Stimulated activated CD8-positive, alpha-beta memory T cell treated with anti-CD3 and anti-CD28 coated beads, Interleukin-7, amount 100 ng/mL, for 24 hours (primary cell): Measurements from ENCODE around the gene EFCAB13.

Experiments used
- DNase-seq: peaks from one replicate; pipeline ENCODE4 v3.0.0-alpha.2; 2020; ENCODE audit warnings: low read depth

EFCAB13 gene

DNA sequence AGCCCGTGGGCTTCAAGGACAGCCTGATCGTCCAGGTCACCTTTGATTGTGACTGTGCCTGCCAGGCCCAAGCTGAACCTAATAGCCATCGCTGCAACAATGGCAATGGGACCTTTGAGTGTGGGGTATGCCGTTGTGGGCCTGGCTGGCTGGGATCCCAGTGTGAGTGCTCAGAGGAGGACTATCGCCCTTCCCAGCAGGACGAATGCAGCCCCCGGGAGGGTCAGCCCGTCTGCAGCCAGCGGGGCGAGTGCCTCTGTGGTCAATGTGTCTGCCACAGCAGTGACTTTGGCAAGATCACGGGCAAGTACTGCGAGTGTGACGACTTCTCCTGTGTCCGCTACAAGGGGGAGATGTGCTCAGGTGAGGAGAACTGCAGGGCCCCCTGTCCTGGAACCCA is 31.5 kb upstream of the EFCAB13 start:
- DNase-seq, result no peak

DNA sequence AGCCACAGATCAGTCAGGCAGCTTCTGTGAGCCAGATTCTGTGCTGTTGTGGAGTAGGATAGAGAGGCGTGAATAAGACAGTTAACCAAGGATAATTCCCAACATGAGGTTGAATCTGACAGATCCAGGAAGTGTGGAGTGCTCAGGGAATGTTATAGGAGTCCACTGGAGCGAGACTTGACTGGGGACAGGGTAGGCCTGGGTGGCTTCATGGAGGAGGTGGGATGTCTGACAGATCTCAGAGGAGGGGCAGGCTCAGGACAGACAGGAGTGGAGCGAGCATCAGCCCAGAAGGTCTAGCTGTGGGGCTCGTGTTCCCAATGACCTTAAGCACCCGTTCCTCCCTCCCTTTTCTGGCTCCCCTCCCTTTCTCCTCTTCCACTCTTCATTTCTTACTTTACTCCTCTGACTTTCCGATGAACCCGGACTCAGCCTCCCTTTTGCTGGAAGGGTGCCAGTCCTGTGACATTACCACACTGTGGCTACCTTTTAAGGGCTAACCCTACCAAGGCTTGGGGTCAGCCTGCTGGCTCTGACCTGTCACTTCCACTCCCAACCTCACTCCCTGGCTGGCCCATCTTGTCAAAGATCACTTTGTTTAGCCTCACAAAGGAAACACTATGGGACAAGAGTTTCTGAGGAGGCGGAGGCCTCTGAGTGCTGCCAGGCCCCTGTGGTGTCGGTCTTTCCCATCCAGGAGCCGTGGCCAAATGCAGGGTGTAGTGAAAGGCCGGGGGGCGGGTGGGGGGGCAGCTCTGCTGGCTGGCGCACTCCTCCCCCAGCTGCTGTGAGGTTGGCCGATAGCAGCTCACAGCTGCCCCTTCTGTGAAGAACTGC is 28.5 kb upstream of the EFCAB13 start:
- DNase-seq, result no peak

DNA sequence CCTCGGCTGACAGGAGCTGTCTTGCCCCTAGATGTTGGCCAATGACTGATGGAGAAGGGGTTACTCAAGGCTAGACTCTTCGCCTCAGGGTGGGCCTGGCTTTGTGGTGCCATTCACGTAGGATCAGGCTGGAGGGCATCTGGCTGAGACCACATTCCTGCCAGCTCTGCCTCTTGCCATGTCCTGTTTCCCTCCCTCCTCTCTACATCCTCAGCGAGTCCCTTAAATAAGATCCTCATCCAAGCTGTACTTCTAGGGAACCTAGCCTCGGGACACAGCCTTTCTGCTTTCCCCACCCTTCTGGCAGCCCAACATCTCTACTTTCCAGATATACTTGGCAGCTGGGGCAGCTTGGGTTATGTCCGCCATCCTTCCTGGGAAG is 27.9 kb upstream of the EFCAB13 start:
- no peak for DNase-seq

DNA sequence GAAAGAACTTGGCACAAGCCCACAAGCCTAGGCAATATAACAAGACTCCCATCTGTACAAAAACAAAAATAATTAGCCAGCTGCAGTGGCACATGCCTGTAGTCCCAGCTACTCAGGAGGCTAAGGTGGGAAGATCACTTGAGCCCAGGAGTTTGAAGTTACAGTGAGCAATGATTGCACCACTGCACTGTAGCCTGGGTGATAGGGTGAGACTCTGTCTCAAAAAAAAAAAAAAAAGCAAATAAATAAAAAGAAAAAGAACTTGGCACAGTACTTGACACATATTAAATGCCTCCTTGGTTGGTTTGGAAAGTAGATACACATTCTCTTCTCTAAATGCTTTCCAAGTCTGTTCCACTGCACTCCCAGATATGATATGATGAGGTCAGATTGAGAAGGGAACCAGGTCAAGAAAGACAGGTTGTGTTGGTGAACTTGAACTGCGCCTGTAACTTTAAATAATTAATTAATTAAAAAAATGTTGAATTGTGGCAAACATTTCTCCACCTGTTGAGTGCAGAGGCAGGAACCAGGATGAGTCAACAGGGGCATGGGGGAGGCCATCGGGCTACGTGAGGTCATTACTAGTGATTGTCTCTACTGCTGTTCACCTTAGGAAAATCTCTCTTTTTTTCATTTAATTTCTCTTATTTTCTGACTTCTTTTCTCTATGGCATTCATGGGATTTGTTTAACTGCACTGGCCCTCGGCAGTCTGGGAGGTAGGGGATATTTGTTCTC is 25.9 kb upstream of the EFCAB13 start:
- no peak for DNase-seq

DNA sequence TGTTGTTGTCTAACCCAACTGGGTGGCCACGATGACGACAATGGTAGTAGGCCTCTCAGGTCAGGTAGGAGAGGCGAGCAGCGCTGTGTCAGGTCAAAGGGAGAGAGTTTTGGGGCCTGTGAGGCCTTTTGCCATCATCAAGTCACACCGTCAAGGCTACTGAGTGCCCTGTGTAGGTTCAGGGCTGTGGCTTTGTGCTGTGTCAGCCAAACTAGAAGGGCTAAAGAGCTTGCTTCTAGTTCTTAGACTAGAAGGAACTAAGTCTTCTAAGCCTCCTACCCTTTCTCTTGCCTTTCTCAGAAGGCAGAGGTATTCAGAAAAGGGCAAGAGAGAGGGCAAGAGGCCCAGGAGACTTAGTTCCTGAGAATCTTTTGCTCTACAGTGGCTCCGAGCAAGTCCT is 25.0 kb upstream of the EFCAB13 start:
- DNase-seq, result no peak

DNA sequence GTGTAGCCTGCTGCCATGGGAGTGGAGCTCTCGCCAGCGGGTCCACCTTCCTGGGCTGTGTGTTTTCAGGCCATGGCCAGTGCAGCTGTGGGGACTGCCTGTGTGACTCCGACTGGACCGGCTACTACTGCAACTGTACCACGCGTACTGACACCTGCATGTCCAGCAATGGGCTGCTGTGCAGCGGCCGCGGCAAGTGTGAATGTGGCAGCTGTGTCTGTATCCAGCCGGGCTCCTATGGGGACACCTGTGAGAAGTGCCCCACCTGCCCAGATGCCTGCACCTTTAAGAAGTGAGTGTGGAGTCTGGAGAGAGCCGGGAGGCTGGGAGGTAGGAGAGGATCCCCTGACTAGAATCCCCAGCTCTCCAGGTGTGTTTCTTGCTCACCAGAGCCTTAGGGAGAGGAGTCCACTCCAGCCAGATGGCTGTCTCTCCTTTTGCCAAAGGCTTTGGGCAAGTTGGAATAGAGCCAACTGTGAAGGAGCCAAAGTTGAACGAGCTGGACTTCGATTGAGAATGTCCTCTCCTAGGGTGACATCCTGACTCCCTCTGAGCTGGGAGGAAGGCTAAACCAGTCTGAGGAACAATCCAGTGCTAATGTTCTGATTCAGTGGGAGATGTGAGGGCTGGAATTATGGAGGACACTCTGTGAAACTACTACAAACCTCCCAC is 24.4 kb upstream of the EFCAB13 start:
- DNase-seq, result no peak

DNA sequence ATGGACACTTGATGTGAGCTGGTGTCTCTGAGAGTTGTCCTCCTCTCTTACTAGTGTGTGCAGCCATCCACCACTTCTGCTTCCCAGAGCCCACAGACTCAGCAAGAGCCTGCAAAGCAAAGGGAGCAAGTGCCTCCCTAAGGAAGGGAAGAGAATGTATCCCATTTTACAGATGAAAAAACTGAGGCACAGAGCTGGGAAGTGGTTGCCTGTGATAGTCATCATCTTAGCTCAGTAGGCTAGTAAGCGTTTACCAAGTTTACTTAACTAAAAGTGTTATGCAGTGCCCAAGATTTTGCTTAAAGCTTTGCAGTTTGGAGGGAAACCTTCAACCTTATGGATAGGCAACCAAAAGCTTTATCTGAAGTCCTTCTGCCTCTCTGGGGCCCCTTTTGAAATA is 23.0 kb upstream of the EFCAB13 start:
- DNase-seq, result no peak

DNA sequence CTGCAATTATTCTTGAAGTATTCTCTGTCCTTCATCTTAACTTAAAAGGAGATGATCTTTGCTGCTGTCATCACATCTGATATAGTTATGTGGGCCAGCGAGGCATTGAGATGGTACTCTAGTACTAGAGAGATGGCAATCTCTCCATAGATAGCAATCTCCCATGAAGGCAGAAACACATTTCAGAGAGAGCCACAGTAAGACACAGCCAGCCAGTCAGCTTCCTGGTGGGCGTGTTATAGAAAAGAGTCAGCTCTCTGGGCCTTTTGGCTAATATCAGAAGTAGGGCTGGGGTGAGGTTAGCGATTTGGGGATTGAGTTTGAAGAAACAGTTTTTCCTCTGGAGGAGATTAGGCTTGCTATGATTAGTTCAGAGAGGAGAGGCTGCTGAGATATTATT is 22.6 kb upstream of the EFCAB13 start:
- DNase-seq, result no peak

DNA sequence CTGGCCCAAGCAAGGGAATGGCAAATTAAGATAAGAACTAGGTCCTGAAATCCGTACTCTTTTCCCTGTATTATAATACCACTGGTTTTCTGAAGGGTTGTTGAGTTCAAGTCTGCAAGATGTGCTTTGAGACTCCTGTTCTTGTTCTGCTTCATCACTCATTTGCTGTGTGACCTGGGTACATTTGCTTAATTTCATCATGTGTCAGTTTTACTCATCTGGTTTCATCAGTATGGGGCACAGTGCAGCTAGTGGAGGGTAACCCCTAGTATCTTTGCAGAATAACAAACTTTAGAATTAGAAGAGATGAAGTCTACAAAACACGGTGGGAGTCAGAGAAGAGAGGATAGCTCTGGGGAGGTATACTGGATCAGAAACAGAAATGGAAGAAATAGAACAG is 21.9 kb upstream of the EFCAB13 start:
- no peak for DNase-seq

DNA sequence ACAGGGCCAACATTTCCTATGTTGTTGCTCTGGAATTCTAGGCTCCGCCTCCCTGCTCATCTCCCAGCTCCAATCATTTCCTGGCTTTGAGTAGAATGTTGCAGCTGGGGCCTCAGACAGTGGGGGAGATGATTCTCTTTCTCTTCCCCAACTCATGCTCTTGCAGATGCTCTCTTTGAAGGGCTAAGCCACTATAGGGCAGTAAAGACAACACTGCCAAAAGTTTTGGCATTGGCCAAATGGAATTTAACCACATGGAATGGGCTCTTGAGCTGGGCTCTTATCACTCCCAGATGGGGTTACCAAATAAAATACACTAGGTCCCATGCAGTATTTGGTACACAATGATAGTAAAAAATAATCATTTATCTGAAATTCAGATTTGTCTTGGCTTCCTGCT is 19.6 kb upstream of the EFCAB13 start:
- no peak for DNase-seq

DNA sequence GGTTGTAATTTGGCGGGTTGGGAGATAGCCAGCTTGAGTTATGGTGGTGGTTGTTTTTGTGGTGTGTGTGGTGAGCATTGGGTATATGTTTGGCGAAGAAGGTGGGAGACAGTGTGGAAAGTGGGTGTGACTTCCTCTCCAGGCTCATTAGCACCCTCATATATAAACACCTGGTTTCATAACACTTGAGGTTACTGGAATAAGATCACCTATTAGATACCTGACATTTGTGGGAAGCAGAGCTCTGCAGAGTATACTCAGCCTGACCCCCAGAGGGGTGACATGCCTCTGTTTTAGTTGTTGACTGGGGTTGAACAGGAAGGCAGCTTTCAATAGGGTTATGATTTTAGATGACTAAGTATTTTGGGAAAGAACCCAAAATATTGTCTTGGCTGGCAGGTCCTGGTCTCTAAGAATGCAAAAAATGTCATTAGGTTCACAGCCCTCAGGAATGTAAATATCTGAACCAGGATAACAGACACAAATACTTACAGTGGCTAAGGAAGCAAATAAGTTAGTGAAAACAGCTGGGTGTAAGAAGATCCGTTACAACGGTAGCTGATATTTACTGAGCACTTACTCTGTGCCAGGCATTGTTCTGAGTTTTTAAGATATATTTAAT is 18.3 kb upstream of the EFCAB13 start:
- no peak for DNase-seq

DNA sequence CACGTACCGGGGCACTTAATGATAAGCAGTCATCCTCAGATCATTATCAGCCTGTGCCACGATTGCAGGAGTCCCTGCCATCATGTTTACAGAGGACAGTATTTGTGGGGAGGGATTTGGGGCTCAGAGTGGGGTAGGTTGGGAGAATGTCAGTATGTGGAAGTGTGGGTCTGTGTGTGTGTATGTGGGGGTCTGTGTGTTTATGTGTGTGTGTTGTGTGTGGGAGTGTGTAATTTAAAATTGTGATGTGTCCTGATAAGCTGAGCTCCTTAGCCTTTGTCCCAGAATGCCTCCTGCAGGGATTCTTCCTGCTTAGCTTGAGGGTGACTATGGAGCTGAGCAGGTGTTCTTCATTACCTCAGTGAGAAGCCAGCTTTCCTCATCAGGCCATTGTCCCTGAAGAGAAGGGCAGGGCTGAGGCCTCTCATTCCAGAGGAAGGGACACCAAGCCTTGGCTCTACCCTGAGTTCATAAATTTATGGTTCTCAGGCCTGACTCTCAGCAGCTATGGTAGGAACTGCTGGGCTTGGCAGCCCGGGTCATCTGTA is 13.5 kb upstream of the EFCAB13 start:
- no peak for DNase-seq

DNA sequence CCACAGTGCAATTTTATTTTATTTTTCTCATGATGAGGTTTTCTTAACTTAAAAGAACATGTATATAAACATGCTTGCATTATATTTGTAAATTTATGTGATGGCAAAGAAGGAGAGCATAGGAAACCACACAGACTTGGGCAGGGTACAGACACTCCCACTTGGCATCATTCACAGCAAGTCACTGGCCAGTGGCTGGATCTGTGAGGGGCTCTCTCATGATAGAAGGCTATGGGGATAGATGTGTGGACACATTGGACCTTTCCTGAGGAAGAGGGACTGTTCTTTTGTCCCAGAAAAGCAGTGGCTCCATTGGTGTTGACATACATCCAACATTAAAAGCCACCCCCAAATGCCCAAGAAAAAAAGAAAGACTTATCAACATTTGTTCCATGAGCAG is 12.3 kb upstream of the EFCAB13 start:
- no peak for DNase-seq

DNA sequence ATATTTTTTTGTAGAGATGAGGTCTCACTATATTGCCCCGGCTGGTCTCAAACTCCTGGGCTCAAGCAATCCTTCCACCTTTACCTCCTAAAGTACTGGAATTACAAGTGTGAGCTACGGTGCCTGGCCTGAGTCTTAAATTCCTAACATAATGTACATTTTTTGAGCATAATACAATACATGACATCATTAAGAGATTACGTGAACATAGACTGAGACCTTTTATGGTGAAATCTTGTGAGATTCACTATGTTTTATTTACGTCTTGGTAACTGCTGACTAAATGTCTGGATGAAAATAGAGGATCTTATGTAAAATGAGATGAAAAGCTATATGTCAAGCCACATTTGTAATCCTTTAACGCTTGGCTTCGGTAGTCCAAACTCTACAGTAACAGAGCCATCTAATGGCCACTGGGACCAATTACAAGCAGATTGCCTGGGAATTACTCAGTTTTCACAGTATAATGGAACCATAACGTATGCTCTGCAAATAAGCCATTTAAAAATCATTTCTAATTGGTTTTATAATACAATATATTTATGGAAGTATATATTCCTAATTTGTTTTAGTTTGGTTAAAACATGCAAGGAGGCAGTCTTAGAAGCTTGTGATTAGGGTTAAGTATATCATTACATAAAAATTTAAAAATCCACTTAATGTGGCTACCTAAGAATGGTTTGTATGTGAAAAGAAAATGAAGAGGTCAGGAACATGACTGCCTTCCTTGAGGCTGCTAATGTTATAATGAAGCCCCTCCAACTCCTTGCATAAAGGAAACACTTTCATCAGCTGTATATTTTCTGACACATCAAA is 8.1 kb upstream of the EFCAB13 start:
- no peak for DNase-seq

DNA sequence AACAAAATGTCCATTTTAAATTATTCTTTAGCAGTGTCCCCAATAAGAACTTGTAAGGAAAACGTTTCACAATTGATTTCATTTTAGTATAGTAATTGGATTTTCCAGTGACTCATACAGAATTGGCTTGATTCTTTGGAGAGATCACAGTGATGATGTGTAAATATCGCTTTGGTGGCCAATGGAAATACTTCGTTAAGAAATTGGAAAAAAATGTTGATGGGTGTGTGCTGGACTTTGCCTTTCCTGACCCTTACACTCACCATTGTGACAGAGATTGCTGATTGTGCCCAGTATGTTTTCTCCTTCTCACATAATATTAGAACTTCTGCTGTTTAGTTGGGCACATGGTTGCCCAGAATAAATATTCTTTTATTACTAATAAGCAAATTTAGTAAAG is 7.4 kb upstream of the EFCAB13 start:
- no peak for DNase-seq

DNA sequence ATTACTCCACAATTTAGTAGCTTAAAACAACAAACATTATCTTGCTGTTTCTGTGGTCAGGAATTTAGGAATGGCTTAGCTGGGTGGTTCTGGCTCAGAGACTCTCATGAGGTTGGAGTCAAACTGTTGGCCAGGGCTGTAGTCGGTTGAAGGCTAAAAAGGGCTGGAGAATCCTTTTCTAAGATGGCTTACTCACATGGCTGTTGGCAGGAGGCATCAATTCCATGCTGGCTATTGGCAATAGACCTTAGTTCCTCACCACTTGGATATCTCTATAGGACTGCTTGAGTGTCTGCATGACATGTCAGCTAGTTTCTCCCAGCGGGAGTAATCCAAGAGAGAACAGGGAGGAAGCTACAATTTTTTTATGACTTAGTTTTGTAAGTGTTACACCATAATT is 6.6 kb upstream of the EFCAB13 start:
- DNase-seq, result no peak

DNA sequence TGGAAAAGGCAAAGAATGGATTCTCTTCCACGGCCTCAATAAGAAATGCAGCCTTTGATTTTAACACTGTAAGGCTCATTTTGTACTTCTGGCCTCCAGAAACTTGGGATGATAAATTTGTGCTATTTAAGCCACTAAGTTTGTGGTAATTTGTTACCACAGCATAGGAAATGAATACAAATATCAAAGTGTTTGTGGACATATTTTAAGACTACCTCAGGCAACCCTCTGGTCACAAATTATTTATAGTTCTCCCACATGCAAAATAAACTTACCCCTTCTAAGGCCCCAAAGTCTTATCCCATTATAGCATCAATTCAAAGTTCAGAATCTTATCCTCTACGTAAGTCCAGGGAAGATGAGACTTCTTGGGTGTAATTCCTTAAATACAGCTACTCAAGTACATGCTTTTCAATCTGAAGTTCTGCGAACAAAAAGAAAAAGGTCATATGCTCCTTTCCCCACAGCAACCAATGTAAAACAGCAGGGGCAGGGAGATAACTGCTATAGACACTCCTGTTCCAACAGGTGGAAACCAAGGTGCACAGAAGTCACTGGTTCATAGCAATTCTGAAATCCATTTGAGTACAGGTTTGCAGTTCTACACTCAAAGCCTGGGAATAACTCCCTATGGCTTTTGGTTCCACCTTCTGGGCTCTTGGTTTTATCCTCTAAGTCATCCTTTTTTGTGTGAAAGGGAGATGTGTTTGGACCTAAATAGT is 5.4 kb upstream of the EFCAB13 start:
- DNase-seq, result no peak

DNA sequence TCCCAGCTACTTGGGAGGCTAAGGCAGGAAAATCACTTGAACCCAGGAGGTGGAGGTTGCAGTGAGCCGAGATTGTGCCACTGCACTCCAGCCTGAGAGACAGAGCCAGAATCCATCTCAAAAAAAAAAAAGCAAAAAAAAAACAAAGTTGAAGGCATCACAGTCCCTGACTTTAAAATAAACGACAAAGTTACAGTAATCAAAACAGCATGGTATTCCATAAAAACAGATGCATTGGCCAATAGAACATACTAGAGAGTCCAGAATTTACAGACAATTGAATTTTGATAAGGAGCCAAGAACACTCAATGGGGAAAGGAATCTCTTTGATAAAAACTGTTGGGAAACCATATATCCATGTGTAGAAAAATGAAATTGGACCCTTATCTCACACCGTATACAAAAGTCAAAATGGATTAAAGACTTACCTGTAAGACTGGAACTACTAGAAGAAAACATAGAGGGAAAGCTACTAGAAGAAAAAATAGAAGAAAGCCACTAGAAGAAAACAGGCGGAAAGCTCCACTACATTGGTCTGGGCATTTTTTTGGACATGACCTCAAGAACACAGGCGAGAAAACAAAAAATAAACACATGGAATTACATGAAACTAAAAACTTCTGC is 2.8 kb upstream of the EFCAB13 start:
- DNase-seq, result no peak

DNA sequence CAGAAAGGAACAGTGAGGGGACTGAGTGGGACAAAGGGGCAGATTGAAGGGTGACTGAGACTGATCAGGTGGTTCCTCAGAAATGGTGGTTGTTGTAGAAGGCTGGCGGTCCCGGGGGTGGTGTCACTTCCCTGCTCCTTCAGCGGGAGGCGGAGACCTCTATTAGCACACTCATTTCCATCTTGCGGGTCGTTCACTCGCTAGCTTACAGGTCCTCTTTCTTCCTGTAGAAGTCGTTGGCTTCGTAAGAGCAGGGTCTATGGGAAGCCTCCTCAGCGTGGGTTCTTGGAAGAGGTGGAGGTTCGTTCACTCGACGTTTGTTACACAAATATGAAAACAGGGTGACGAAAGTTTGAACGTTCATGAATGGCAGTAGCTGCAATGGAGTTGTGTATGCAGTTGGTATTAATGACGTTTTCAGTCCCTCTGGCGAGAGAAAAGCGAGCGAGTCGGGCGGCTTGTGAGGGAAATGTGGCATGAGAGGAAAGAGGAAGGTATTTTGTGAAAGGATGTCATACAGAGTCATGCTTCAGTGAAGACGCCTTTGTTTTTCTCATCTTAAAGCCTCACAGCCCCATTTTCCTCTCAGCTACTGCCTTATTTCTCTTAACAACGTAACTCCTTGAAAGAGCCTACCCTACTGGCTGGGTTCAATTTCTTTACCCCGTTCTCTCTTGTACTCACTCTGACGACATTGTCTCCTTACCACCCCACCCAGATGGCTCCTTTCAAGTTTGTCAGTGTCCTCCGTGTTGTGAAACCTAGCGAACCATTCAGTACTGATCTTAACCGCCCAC is 667 bp downstream of the EFCAB13 start:
- no peak for DNase-seq

DNA sequence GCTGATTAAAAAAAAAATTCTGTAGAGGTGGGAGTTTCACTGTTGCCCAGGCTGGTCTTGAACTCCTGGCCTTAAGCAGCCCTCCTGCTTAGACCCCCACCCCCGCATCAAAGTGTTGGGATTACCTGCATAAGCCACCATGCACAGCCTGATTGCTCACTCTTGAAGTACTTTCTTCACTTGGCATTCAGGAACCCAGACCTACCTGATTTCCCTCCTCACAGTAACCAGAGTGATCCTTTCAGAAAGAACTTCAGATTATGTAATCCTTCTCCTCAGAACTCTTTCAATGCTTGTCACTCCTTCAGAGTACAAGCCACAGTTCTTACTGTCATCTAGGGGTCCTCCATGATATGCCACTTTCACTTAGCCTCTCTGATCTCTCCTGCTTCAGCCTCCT is 1.4 kb downstream of the EFCAB13 start:
- no peak for DNase-seq
